Uterus (tissue), 4 donors: ENCODE measurements around the gene GPR160. TPM values are rescaled to one million over a fixed set of nuclear protein-coding genes. Genes with fewer than 3 reads are reported as not detected.

Source experiments
- DNase-seq, 2 donors: peaks; one replicate each; pipeline ENCODE4 v3.0.0-alpha.2; 2019 to 2020
- H3K27ac ChIP-seq, 2 donors: fragments of 200-600 bp; sonication (generic); 1 replicate in 1 of 2; 2 replicates in 1 of 2; pipeline ENCODE4 v1.5.1; 2016 to 2018
- H3K27me3 ChIP-seq, 2 donors: fragments of 200-600 bp; sonication (generic); one replicate each; pipeline ENCODE4 v1.5.1; 2018 to 2019; ENCODE audit warnings: control low read depth in 1 of 2
- H3K36me3 ChIP-seq, 2 donors: fragments of 200-600 bp; sonication (generic); one replicate each; pipeline ENCODE4 v1.5.1; 2019; ENCODE audit warnings: control low read depth in 1 of 2
- H3K4me1 ChIP-seq, 2 donors: fragments of 200-600 bp; sonication (generic); one replicate each; pipeline ENCODE4 v1.5.1; 2018 to 2019; ENCODE audit warnings: control low read depth in 1 of 2
- H3K4me3 ChIP-seq, 2 donors: fragments of 200-600 bp; sonication (generic); 1 replicate in 1 of 2; 2 replicates in 1 of 2; pipeline ENCODE4 v1.5.1; 2018 to 2019; ENCODE audit warnings: mild to moderate bottlenecking in 1 of 2
- H3K9me3 ChIP-seq, 2 donors: fragments of 200-600 bp; sonication (generic); one replicate each; pipeline ENCODE4 v1.5.1; 2019; ENCODE audit warnings: control low read depth in 1 of 2
- CTCF ChIP-seq, 4 experiments: fragments of 200-600 bp in 2 of 4; fragments of 450-650 bp in 2 of 4; sonication (generic) in 2 of 4; IDR thresholded peaks; one replicate each; pipeline ENCODE4 v1.5.1; 2016 to 2019; ENCODE audit warnings: antibody characterized with exemption in 4 of 4, mild to moderate bottlenecking in 2 of 4, moderate library complexity in 1 of 4
- POLR2A ChIP-seq, 2 donors: fragments of 450-650 bp; IDR thresholded peaks; one replicate each; pipeline ENCODE4 v1.6.1; 2016; ENCODE audit warnings: antibody characterized with exemption in 2 of 2, mild to moderate bottlenecking in 1 of 2, moderate library complexity in 1 of 2
- intact Hi-C: fragments of 100-400 bp; cut with DNase I; formaldehyde crosslinking; loops from one replicate; pipeline ENCODE4 v1.15.1; 2023; ENCODE audit warnings: low total_unique reads
- total RNA-seq, 4 donors: library from RNA; depleted of rRNA in 3 of 4; stranded (reverse); fragments of >200 nt in 3 of 4; gene quantifications; one replicate each; pipeline versions ENCODE4 v1.1.0 to v1.2.4, GENCODE V29; 2014 to 2023
- donor health status: DM: yes; HTN: yes; CAD: no.

The GPR160 gene
- total RNA-seq, 4 donors from 2014 or later, result 2.6 to 21.0 (median 8.6) TPM; not detected in 1

GRCh38 chr3:170040418-170040817 is 2.6 kb downstream of the GPR160 start:
- intact Hi-C loops, result no loop called here
- H3K27ac ChIP-seq, result no peak overlapping the region
- H3K27me3 ChIP-seq, result peaks cover 3 to 11% of the 10 kb centered on the region in 2 donors
- TF ChIP-seq POLR2A (IDR thresholded peaks at IDR 0.05) (no peak), CTCF (IDR thresholded peaks at IDR 0.05) (no peak)
- no peak overlapping the region for H3K4me3 ChIP-seq
- H3K36me3 ChIP-seq, result no peaks in the 10 kb centered on the region
- no peak for DNase-seq
- no peaks in the 10 kb centered on the region for H3K9me3 ChIP-seq
- no peaks in the 10 kb centered on the region for H3K4me1 ChIP-seq

GRCh38 chr3:170043506-170043905 is 5.7 kb downstream of the GPR160 start:
- H3K9me3 ChIP-seq, result no peaks in the 10 kb centered on the region
- H3K4me3 ChIP-seq, result no peak overlapping the region
- no peak for TF ChIP-seq POLR2A (IDR thresholded peaks at IDR 0.05)
- TF ChIP-seq CTCF (IDR thresholded peaks at IDR 0.05), result no peak
- intact Hi-C loops, result no loop called here
- H3K4me1 ChIP-seq, result no peaks in the 10 kb centered on the region
- H3K36me3 ChIP-seq, result no peaks in the 10 kb centered on the region
- peaks cover under 1 to 9% of the 10 kb centered on the region in 2 donors for H3K27me3 ChIP-seq
- no peak for DNase-seq
- no peak overlapping the region for H3K27ac ChIP-seq

GRCh38 chr3:170044271-170044670 is 6.5 kb downstream of the GPR160 start:
- Histone ChIP-seq H3K27ac (no peak overlapping the region), H3K27me3 (peaks cover 0 to 1% of the 10 kb centered on the region in 2 donors), H3K36me3 (no peaks in the 10 kb centered on the region), H3K9me3 (no peaks in the 10 kb centered on the region), H3K4me3 (no peak overlapping the region), H3K4me1 (no peaks in the 10 kb centered on the region)
- no peak for DNase-seq
- TF ChIP-seq CTCF (IDR thresholded peaks at IDR 0.05) (no peak), POLR2A (IDR thresholded peaks at IDR 0.05) (no peak)
- intact Hi-C loops, result no loop called here

GRCh38 chr3:170044795-170045244 is 7.0 kb downstream of the GPR160 start:
- DNase-seq, result no peak
- H3K27me3 ChIP-seq, result no peaks in the 10 kb centered on the region
- intact Hi-C loops, result no loop called here
- H3K4me1 ChIP-seq, result no peaks in the 10 kb centered on the region
- no peaks in the 10 kb centered on the region for H3K9me3 ChIP-seq
- H3K4me3 ChIP-seq, result no peak overlapping the region
- no peaks in the 10 kb centered on the region for H3K36me3 ChIP-seq
- TF ChIP-seq CTCF (IDR thresholded peaks at IDR 0.05), result no peak
- no peak for TF ChIP-seq POLR2A (IDR thresholded peaks at IDR 0.05)
- H3K27ac ChIP-seq, result no peak overlapping the region

GRCh38 chr3:170046269-170047132 is 8.7 kb downstream of the GPR160 start:
- H3K27ac ChIP-seq, result no peak overlapping the region
- no peaks in the 10 kb centered on the region for H3K36me3 ChIP-seq
- no peak for TF ChIP-seq CTCF (IDR thresholded peaks at IDR 0.05)
- no peak for TF ChIP-seq POLR2A (IDR thresholded peaks at IDR 0.05)
- H3K9me3 ChIP-seq, result no peaks in the 10 kb centered on the region
- intact Hi-C loops, result no loop called here
- no peaks in the 10 kb centered on the region for H3K4me1 ChIP-seq
- no peaks in the 10 kb centered on the region for H3K27me3 ChIP-seq
- H3K4me3 ChIP-seq, result no peak overlapping the region
- no peak for DNase-seq
